DND-41 (cell line): ENCODE results near the gene FOSB.

ENCODE experiments used
- EZH2 ChIP-seq: IDR thresholded peaks from 3 replicates; pipeline ENCODE4 v1.6.1; 2012; ENCODE audit warnings: borderline replicate concordance, low read depth, mild to moderate bottlenecking, moderate library complexity, low read length, inconsistent platforms; ENCODE audit not compliant: severe bottlenecking
- TF ChIP-seq, protein P1 (sequence below): IDR thresholded peaks from 2 replicates; pipeline ENCODE4 v1.5.1; 2012; ENCODE audit warnings: borderline replicate concordance, low read length, moderate library complexity, mild to moderate bottlenecking; ENCODE audit not compliant: poor library complexity, severe bottlenecking; ENCODE audit errors: extremely low read depth

DNA sequence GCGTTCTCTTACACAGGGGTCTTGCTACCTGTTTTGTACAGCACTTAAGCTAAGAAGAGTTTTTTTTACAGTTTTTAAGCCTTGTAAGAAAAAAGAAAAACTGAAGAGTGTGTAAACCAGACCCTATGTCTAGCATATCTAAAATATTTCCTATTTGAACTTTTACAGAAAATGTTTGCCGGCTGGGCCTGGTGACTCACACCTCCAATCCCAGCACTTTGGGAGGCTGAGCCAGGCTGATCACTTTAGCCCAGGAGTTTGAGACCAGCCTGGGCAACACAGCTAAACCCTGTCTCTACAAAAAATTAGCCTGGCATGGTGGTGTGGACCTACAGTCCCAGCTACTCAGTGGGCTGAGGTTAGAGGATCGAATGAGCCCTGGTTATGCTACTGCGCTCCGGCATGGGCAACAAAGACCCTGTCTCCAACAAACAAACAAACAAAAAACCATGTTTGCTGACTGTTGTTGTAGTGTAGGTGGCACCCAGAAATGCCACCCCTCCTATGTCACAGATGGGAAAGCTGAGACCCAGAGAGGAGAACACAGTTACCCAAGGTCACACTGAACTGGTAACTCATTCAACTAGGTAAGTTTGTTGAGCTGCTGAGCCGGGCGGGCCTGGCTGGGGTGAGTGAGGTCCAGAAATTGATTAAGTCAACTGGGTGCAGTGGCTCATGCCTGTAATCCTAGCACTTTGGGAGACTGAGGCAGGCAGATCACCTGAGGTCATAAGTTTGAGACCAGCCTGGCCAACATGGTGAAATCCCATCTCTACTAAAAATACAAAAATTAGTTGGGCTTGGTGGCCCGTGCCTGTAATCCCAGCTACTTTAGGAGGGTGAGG, 37.6 kb downstream of the FOSB start:
- TF ChIP-seq, protein P1, sequence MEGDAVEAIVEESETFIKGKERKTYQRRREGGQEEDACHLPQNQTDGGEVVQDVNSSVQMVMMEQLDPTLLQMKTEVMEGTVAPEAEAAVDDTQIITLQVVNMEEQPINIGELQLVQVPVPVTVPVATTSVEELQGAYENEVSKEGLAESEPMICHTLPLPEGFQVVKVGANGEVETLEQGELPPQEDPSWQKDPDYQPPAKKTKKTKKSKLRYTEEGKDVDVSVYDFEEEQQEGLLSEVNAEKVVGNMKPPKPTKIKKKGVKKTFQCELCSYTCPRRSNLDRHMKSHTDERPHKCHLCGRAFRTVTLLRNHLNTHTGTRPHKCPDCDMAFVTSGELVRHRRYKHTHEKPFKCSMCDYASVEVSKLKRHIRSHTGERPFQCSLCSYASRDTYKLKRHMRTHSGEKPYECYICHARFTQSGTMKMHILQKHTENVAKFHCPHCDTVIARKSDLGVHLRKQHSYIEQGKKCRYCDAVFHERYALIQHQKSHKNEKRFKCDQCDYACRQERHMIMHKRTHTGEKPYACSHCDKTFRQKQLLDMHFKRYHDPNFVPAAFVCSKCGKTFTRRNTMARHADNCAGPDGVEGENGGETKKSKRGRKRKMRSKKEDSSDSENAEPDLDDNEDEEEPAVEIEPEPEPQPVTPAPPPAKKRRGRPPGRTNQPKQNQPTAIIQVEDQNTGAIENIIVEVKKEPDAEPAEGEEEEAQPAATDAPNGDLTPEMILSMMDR, result no peak
- TF ChIP-seq EZH2, result no peak
